ENCODE data around the gene BCL7A. TPM values are rescaled to one million over a fixed set of nuclear protein-coding genes. Genes with fewer than 3 reads are reported as not detected.
A peak's percentile ranks its signal among the peaks of the same experiment; 100 is the strongest.

The BCL7A gene
- total RNA-seq, 4 donors from 2014 or later: 0.75 to 6.8 (median 6.3) TPM

- Histone ChIP-seq H3K4me3 (no peak overlapping the region), H3K27me3 (no peaks in the 10 kb centered on the region), H3K9me3 (no peaks in the 10 kb centered on the region), H3K4me1 (peaks cover 75 to 100% (median 96%) of the 10 kb centered on the region in 4 donors), H3K27ac (peak overlapping the region; percentile 71 to 95 (median 92)), H3K36me3 (no peaks in the 10 kb centered on the region)
- DNase-seq: no peak
- TF ChIP-seq POLR2AphosphoS5 (IDR thresholded peaks at IDR 0.05) (peak in 1 of 3 donors; percentile 4), POLR2A (IDR thresholded peaks at IDR 0.05) (no peak), EP300 (IDR thresholded peaks at IDR 0.05; ENCODE audit: low read depth) (no peak)
- TF ChIP-seq, protein P1, sequence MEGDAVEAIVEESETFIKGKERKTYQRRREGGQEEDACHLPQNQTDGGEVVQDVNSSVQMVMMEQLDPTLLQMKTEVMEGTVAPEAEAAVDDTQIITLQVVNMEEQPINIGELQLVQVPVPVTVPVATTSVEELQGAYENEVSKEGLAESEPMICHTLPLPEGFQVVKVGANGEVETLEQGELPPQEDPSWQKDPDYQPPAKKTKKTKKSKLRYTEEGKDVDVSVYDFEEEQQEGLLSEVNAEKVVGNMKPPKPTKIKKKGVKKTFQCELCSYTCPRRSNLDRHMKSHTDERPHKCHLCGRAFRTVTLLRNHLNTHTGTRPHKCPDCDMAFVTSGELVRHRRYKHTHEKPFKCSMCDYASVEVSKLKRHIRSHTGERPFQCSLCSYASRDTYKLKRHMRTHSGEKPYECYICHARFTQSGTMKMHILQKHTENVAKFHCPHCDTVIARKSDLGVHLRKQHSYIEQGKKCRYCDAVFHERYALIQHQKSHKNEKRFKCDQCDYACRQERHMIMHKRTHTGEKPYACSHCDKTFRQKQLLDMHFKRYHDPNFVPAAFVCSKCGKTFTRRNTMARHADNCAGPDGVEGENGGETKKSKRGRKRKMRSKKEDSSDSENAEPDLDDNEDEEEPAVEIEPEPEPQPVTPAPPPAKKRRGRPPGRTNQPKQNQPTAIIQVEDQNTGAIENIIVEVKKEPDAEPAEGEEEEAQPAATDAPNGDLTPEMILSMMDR (IDR thresholded peaks at IDR 0.05): peak in 1 of 5 experiments; percentile 13
- in situ Hi-C loops (cut with MboI; ENCODE audit: low pct_ligation_motif_present in 1 of 4, low pct_unique_long_range_greater_than_20kb in 1 of 4, low sequenced_read_pairs in 3 of 4): no loop called here
- WGBS, 2 donors (ENCODE audit: low coverage in 1 of 2): 50 to 54% methylated on average over 2 to 17 of the region's 17 CpGs
- intact Hi-C loops (cut with DNase I; ENCODE audit: low total_unique reads): no loop called here
Observed at GRCh38 chr12:122087431-122088178, 65.9 kb downstream of the BCL7A start.

DNA sequence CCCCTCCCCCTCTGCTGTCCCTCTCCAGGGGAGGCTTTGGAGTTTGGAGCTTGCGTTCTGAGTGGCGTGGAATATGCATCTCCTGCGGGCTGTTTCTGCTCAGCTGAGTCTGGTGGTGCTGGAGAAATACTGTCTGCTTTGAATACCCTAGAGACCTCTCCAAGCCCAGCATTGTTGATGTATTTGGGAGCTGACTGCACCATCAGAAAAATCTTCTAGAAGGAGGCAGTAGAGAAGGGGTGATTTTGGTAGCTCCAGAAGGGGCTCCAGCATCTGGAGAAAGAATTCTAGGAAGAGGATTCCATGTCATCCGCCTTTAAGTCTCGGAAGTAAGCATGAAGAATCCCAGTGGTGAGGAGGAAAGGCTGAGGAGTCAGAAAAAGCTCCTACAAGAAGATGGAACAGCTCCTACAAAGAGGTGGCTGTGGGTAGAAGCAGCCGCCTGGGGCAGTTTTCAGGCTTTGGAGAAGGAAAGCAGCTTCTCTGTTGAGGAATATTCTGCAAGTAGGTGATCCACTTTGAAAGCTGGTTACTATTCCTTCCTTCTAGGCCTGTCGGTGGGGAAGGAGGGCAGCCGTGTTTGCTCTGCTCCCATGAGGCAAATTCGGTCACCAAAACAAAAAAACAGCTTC is 66.6 kb downstream of the BCL7A start:
- no peaks in the 10 kb centered on the region for H3K9me3 ChIP-seq
- no peak for TF ChIP-seq POLR2AphosphoS5 (IDR thresholded peaks at IDR 0.05)
- TF ChIP-seq, protein P1 (IDR thresholded peaks at IDR 0.05): no peak
- no peak for DNase-seq
- H3K4me1 ChIP-seq: peaks cover 74 to 94% (median 94%) of the 10 kb centered on the region in 4 donors
- 44 to 50% methylated on average over 5 to 9 of the region's 9 CpGs for WGBS, 2 donors (ENCODE audit: low coverage in 1 of 2)
- in situ Hi-C loops (cut with MboI; ENCODE audit: low pct_ligation_motif_present in 1 of 4, low pct_unique_long_range_greater_than_20kb in 1 of 4, low sequenced_read_pairs in 3 of 4): no loop called here
- H3K27ac ChIP-seq: peak overlapping the region; percentile 71 to 95 (median 92)
- no peak overlapping the region for H3K4me3 ChIP-seq
- H3K27me3 ChIP-seq: no peaks in the 10 kb centered on the region
- intact Hi-C loops (cut with DNase I; ENCODE audit: low total_unique reads): no loop called here
- H3K36me3 ChIP-seq: no peaks in the 10 kb centered on the region

DNA sequence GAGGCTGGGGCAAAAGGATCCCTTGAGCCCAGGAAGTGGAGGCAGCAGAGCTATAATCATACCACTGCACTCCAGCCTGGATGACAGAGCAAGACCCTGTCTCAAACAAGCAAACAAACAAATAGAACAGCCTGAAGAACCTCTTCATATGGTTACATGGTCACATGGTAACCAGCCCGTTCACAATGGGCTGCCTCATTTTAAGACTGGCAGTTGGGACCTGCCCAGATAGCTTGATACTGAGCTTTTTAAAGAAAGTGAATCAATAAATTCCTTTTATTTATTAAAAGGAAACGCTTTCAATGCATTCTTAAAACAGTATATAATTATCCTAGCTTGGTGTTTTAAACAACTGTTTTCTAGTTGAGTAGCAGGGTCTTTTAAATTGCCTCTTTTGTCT is 67.4 kb downstream of the BCL7A start:
- Histone ChIP-seq H3K4me3 (no peak overlapping the region), H3K27ac (peak overlapping the region; percentile 71 to 95 (median 92)), H3K27me3 (no peaks in the 10 kb centered on the region), H3K4me1 (peaks cover 74 to 91% (median 86%) of the 10 kb centered on the region in 4 donors), H3K9me3 (no peaks in the 10 kb centered on the region), H3K36me3 (no peaks in the 10 kb centered on the region)
- in situ Hi-C loops (cut with MboI; ENCODE audit: low pct_ligation_motif_present in 1 of 4, low pct_unique_long_range_greater_than_20kb in 1 of 4, low sequenced_read_pairs in 3 of 4): no loop called here
- no peak for DNase-seq
- intact Hi-C loops (cut with DNase I; ENCODE audit: low total_unique reads): no loop called here
- 14 to 32% methylated on average over 1 to 2 of the region's 2 CpGs for whole genome bisulfite sequencing, 2 donors (ENCODE audit: low coverage in 1 of 2)
- TF ChIP-seq, protein P1 (IDR thresholded peaks at IDR 0.05): no peak
- no peak for TF ChIP-seq POLR2AphosphoS5 (IDR thresholded peaks at IDR 0.05)
- TF ChIP-seq POLR2A (IDR thresholded peaks at IDR 0.05): no peak
- no peak for TF ChIP-seq EP300 (IDR thresholded peaks at IDR 0.05; ENCODE audit: low read depth)

- Histone ChIP-seq H3K4me1 (peaks cover 76 to 90% (median 80%) of the 10 kb centered on the region in 4 donors), H3K27ac (peak overlapping the region; percentile 71 to 95 (median 92)), H3K27me3 (no peaks in the 10 kb centered on the region), H3K4me3 (no peak overlapping the region), H3K36me3 (no peaks in the 10 kb centered on the region), H3K9me3 (no peaks in the 10 kb centered on the region)
- 29 to 37% methylated on average over 4 to 7 of the region's 7 CpGs for WGBS, 2 donors (ENCODE audit: low coverage in 1 of 2)
- intact Hi-C loops (cut with DNase I; ENCODE audit: low total_unique reads) (no loop called here), in situ Hi-C loops (cut with MboI; ENCODE audit: low pct_ligation_motif_present in 1 of 4, low pct_unique_long_range_greater_than_20kb in 1 of 4, low sequenced_read_pairs in 3 of 4) (no loop called here)
- no peak for DNase-seq
- peak in 1 of 3 donors; percentile 25 for TF ChIP-seq POLR2AphosphoS5 (IDR thresholded peaks at IDR 0.05)
- TF ChIP-seq POLR2A (IDR thresholded peaks at IDR 0.05): no peak
- TF ChIP-seq, protein P1 (IDR thresholded peaks at IDR 0.05): no peak
- peak; percentile 8 for TF ChIP-seq EP300 (IDR thresholded peaks at IDR 0.05; ENCODE audit: low read depth)
Observed at GRCh38 chr12:122090759-122091515, 69.3 kb downstream of the BCL7A start.

Measured in transverse colon (tissue), 4 donors.